ENCODE results near the gene NRXN2. TPM values are rescaled to one million over a fixed set of nuclear protein-coding genes. Genes with fewer than 3 reads are reported as not detected.

The NRXN2 gene
- total and polyA plus RNA-seq, 2 of the 13 experiments (the other 11 are each of a cell fraction or from before 2014, with no cell fraction given) = not detected

GRCh38 chr11:64722141-64723065 lies 594 bp downstream of the NRXN2 start (continued):
- no peak for TF ChIP-seq ZBED4 (CRISPR knock-in tag; IDR thresholded peaks at IDR 0.05; ENCODE audit: borderline replicate concordance)
- TF ChIP-seq, protein P1, sequence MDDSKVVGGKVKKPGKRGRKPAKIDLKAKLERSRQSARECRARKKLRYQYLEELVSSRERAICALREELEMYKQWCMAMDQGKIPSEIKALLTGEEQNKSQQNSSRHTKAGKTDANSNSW (CRISPR knock-in tag; IDR thresholded peaks at IDR 0.05; ENCODE audit: borderline replicate concordance) = no peak
- TF ChIP-seq ZBTB4 (CRISPR knock-in tag; IDR thresholded peaks at IDR 0.05; ENCODE audit: borderline replicate concordance) = no peak
